T-helper 17 cell (primary cell): Measurements from ENCODE around the gene ZFP91. TPM values are rescaled to one million over a fixed set of nuclear protein-coding genes. Genes with fewer than 3 reads are reported as not detected.

Experiments used
- ATAC-seq: fragments of 150-1000 bp; cut with Tn5 transposase; 2 replicates; pipeline ENCODE4 v1.10.0; 2021; ENCODE audit warnings: mild to moderate bottlenecking, moderate library complexity
- DNase-seq, 3 donors: peaks; one replicate each; pipeline versions ENCODE4 v3.0.0 to v3.0.0-alpha.2; 2020 to 2021
- H3K9me3 ChIP-seq: one replicate; pipeline ENCODE4 v1.7.0; 2013; ENCODE audit warnings: low read length, mild to moderate bottlenecking; ENCODE audit not compliant: control insufficient read depth, poor library complexity, severe bottlenecking
- H3K27ac Mint-ChIP-seq: one replicate; pipeline ENCODE4 v1.8.0; 2022; ENCODE audit warnings: mild to moderate bottlenecking, moderate library complexity, mixed read lengths
- H3K27me3 Mint-ChIP-seq: one replicate; pipeline ENCODE4 v1.8.0; 2022; ENCODE audit warnings: mixed read lengths
- H3K36me3 Mint-ChIP-seq: one replicate; pipeline ENCODE4 v1.8.0; 2022; ENCODE audit warnings: low read depth, mixed read lengths
- H3K4me1 Mint-ChIP-seq: one replicate; pipeline ENCODE4 v1.8.0; 2022; ENCODE audit warnings: mild to moderate bottlenecking, mixed read lengths
- H3K4me3 Mint-ChIP-seq: one replicate; pipeline ENCODE4 v1.8.0; 2022; ENCODE audit warnings: mild to moderate bottlenecking, moderate library complexity, mixed read lengths
- total RNA-seq, 4 donors: library from RNA in 2 of 4; stranded (reverse) in 2 of 4; gene quantifications; one replicate each; pipeline ENCODE4 v1.2.3 and lab custom pipeline; 2022 to 2026

Gene ZFP91
- total RNA-seq, 2 donors from 2014 or later: 36.1 to 43.2 TPM

DNA sequence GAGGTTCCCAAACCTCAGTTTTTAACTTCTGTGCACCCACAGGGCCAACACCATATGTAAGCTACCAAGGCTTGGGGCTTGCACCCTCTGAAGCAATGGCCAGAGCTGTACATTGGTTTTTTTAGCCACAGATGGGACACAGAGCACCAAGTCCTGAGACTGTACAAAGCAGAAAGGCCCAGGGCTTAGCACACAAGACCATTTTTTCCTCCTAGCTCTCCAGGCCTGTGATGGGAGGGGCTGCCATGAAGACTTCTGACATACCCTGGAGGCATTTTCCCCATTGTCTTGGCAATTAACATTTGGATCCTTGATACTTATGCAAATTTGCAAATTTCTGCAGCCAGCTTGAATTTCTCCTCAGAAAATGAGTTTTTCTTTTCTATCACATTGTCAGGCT is 67.0 kb downstream of the ZFP91 start:
- Mint-ChIP-seq H3K4me3 (no peak overlapping the region), H3K27me3 (no peaks in the 10 kb centered on the region), H3K4me1 (peaks cover 9% of the 10 kb centered on the region), H3K27ac (no peak overlapping the region), H3K36me3 (peaks cover 3% of the 10 kb centered on the region)
- DNase-seq: no peak
- no peak for ATAC-seq
- H3K9me3 ChIP-seq: no peaks in the 10 kb centered on the region

DNA sequence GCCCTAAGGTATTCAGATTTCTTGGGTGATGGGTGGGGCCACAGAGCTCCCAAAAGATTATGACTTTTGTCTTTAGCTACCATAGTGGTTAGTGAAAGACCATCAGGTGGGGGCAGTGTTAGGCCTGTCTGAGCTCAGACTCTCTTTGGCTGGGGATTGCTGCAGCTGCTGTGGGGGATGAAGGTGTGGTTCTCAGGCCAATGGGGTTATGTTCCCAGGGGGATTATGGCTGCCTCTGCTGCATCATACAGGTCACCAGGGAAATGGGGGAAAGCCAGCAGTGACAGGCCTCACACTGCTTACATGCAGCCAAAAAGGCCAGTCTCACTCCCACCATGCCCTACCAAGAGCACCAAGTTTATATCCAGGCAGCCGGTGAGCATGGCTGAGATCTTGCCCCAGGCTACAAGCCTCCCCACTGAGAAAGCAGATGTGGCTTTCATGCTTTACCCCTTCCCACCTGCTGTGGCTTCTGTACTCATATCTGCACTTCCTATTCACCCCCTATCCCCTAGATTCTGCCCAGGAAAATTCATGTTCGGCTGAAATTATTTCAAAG is 68.4 kb downstream of the ZFP91 start:
- H3K4me3 Mint-ChIP-seq: no peak overlapping the region
- no peak for DNase-seq
- peaks cover 6% of the 10 kb centered on the region for H3K36me3 Mint-ChIP-seq
- H3K9me3 ChIP-seq: no peaks in the 10 kb centered on the region
- H3K27me3 Mint-ChIP-seq: peaks cover 6% of the 10 kb centered on the region
- no peak overlapping the region for H3K27ac Mint-ChIP-seq
- H3K4me1 Mint-ChIP-seq: peaks cover 2% of the 10 kb centered on the region
- ATAC-seq: no peak

DNA sequence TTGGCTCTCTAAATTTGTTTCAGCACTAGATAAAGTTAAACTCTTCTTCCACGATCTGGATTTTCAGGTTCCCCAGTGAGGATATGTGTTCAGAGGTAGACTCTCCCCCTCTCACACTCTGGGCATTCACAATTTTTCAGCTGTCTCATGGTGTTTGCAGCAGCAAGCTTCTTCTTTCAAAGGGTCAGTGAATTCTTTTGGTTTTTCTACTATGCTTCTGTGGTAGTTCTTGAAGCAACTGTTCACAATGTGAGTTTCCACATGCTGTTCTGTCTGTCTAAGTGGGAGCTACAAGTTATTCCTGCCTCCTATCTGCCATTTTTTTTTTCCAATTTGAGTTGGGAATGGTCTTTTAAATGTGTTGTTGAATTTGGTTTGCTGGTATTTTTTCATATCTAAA is 69.0 kb downstream of the ZFP91 start:
- Mint-ChIP-seq H3K4me3 (no peak overlapping the region), H3K27me3 (peaks cover 10% of the 10 kb centered on the region), H3K36me3 (peaks cover 6% of the 10 kb centered on the region)

DNA sequence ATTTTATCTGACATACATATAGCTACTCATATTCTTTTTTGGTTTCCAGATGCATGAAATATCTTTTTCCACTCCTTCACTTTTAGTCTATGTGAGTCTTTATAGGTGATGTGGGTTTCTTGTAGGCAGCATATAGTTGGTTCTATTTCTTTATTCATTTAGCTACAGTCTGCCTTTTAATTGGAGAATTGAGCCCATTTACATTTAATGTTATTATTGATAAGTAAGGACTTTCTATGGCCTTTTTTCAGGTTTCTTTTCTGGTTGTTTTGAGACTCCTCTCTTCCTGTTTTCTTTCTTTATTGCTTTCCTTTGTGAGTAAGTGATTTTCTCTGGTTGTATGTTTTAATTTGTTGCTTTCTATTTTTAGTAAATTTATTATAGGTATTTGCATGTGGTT is 70.8 kb downstream of the ZFP91 start:
- ATAC-seq (no peak), DNase-seq (no peak)
- Mint-ChIP-seq H3K4me3 (no peak overlapping the region), H3K27ac (no peak overlapping the region), H3K36me3 (peaks cover 6% of the 10 kb centered on the region), H3K4me1 (peaks cover 5% of the 10 kb centered on the region), H3K27me3 (peaks cover 17% of the 10 kb centered on the region)
- H3K9me3 ChIP-seq: no peaks in the 10 kb centered on the region

More for the DNA sequence above, 69.0 kb downstream of the ZFP91 start:
- no peaks in the 10 kb centered on the region for H3K9me3 ChIP-seq
- H3K27ac Mint-ChIP-seq: no peak overlapping the region
- no peak for DNase-seq
- no peaks in the 10 kb centered on the region for H3K4me1 Mint-ChIP-seq
- ATAC-seq: no peak

DNA sequence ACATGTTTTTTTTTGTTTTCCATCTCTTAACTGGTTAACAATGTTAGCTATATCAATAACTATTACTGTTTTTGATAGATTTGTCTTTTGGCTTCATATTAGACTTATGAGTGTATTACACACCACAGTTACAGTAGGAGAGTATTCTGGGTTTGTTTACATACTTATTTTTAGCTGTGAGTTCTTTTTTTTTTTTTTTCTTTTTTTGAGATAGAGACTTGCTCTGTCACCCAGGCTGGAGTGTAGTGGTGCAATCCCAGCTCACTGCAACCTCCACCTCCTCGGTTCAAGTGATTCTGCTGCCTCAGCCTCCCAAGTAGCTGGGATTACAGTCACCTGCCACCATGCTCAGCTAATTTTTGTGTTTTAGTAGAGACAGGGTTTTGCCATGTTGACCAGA is 71.6 kb downstream of the ZFP91 start:
- H3K9me3 ChIP-seq: no peaks in the 10 kb centered on the region
- Mint-ChIP-seq H3K4me1 (peaks cover 5% of the 10 kb centered on the region), H3K27me3 (peaks cover 17% of the 10 kb centered on the region), H3K4me3 (no peak overlapping the region), H3K27ac (no peak overlapping the region), H3K36me3 (peaks cover 6% of the 10 kb centered on the region)
- ATAC-seq (no peak), DNase-seq (no peak)

DNA sequence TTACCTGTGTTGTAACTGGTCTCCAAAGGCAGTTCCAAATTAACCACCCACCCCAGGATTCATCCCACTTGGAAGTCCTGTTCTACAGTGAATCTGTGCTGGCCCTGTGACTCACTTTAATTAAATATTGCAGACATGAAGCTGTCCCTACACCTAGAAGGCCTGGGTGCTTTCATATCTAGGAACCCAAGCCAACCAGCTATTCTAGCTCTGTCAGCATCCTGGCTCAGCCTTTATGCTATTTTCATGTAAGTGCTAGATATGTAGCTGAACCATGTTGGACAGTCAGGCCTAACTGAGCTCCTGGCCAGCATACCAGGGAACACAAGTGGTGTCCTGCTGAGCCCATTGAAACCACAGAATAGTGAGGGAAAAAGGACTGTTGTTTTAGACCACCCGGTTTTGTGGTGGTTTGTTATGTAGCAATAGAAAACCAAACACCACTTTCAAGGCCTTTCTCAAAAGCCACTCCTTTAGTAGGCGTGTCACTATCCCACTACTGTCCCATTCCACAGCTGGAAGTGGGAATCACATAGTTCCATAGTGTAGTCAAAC is 73.9 kb downstream of the ZFP91 start:
- H3K4me1 Mint-ChIP-seq: peaks cover 5% of the 10 kb centered on the region
- ATAC-seq (no peak), DNase-seq (no peak)
- no peak overlapping the region for H3K27ac Mint-ChIP-seq
- peaks cover 17% of the 10 kb centered on the region for H3K27me3 Mint-ChIP-seq
- H3K36me3 Mint-ChIP-seq: peaks cover 4% of the 10 kb centered on the region
- no peak overlapping the region for H3K4me3 Mint-ChIP-seq
- H3K9me3 ChIP-seq: no peaks in the 10 kb centered on the region

DNA sequence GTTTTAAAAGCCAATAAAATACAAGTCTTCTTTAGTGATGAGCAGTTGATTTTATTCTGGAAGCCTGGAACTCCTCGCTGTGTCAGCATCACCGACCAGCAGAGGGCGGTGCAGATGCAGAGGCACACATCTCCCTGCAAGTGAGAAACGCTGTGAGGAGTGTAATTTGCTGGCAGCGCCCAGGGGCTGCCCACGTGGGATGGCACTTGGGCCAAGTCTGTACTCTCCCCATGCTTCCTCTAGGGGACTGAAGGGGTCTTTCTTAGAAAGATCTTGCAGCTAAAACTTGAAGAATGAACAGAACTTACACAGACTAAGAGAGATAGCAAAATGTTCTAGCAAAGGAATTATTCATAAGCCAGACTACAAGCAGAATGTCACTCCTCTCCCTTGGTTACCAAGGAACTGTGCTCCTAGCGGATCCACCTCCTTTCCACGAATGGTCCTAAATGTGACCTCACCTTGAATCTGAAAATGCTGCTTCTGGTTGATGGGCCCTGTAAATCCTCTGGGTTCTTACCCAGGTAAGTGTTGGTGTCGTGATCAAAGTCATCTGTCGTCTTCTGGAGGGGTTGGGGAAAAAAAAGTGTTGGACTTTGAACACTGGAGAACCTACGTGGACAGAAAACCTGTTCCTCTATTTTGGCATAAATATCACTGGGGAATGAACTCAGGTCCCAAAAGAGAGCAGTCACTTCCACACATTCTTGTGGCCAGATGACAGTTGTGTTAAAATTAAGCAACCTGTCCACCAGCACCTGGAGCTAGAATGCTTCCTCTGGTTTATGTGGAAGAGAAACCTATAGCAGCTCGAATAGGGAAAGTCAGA is 75.4 kb downstream of the ZFP91 start:
- no peak overlapping the region for H3K4me3 Mint-ChIP-seq
- H3K4me1 Mint-ChIP-seq: peaks cover 5% of the 10 kb centered on the region
- peak; percentile 99 for ATAC-seq
- no peaks in the 10 kb centered on the region for H3K9me3 ChIP-seq
- peaks cover 4% of the 10 kb centered on the region for H3K36me3 Mint-ChIP-seq
- peaks cover 17% of the 10 kb centered on the region for H3K27me3 Mint-ChIP-seq
- DNase-seq: peak; percentile 47 to 67 (median 54)
- no peak overlapping the region for H3K27ac Mint-ChIP-seq

DNA sequence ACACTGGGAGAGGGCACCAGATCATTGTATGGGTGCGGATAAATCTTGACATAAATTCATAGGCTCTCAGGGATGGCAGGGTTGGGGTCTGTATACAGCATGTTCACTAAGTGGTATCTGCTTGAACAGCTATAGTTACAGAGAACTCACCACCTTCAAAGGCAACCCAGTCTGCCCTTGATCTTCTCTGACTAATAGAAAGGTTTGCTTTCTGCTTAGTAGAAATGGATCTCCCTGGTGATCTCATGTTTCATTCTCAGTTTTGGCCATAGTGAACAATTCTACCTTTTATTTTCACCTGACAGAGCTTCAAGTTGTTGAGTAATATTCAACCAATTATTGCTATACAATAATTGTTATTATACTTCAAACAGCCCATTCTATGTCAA is 76.0 kb downstream of the ZFP91 start:
- Mint-ChIP-seq H3K27me3 (peaks cover 19% of the 10 kb centered on the region), H3K27ac (no peak overlapping the region), H3K36me3 (peaks cover 4% of the 10 kb centered on the region), H3K4me3 (no peak overlapping the region), H3K4me1 (peaks cover 5% of the 10 kb centered on the region)
- ATAC-seq (no peak), DNase-seq (no peak)
- H3K9me3 ChIP-seq: no peaks in the 10 kb centered on the region

DNA sequence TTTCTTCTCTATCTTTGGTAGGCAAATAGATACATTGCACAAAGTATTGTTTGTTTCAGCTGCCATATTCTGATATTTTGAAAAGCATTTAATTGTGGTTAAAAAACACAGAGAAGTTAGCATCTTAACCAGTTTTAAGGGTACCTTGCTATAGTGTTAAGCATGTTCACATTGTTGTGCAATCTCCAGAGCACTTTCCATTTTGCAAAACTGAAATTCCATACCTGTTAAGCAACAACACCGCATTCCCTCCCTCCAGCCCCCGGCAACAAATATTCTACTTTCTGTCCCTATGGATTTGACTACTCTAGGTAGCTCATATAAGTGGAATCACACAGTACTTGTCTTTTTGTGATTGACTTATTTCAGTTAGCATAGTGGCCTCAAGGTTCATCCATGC is 77.5 kb downstream of the ZFP91 start:
- Mint-ChIP-seq H3K4me1 (peaks cover 5% of the 10 kb centered on the region), H3K27me3 (peaks cover 28% of the 10 kb centered on the region), H3K27ac (no peak overlapping the region), H3K4me3 (no peak overlapping the region), H3K36me3 (peaks cover 4% of the 10 kb centered on the region)
- H3K9me3 ChIP-seq: no peaks in the 10 kb centered on the region
- no peak for DNase-seq
- ATAC-seq: no peak

DNA sequence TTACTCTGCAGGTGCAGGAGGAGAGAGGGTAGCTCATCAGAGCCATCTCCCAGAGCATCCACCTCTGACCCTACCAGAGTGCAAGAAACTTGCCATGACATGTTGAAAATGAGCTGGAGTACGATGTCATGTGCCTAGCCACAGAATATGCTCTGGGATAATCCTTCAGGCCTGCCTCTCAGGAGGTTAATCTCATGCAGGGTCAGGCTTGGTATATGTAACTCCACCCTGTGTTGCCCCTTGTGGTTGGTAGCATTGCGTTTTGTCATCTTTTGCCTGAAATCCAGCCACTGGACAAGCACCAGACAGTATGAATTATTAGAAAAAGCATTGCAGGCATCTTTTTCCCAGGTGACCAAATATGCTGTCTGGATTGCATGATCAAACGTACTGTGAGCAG is 79.8 kb downstream of the ZFP91 start:
- H3K9me3 ChIP-seq: no peaks in the 10 kb centered on the region
- ATAC-seq (no peak), DNase-seq (no peak)
- Mint-ChIP-seq H3K4me3 (no peak overlapping the region), H3K27me3 (peaks cover 31% of the 10 kb centered on the region), H3K4me1 (peaks cover 5% of the 10 kb centered on the region), H3K36me3 (no peaks in the 10 kb centered on the region), H3K27ac (no peak overlapping the region)

DNA sequence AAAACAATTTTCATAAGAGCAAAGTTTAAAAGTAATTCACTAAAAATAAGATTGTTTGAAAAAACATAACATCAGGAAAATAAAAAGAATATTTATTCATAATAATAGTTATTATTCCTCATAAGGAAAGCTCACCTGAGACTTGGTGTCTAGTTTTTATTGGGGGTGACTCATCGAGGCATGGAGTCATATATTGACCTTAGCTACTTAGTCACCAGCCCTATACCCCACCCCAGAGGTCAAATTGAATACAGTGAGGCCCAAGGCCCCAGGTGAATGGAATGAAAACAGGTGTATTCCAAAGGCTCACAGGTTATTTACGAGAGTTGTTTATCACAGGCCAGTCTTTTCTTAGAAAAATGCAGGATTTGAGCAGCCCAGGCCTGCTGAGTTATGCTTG is 80.5 kb downstream of the ZFP91 start:
- Mint-ChIP-seq H3K27ac (no peak overlapping the region), H3K27me3 (peaks cover 35% of the 10 kb centered on the region), H3K4me1 (no peaks in the 10 kb centered on the region), H3K4me3 (no peak overlapping the region), H3K36me3 (no peaks in the 10 kb centered on the region)
- ATAC-seq (no peak), DNase-seq (no peak)
- no peaks in the 10 kb centered on the region for H3K9me3 ChIP-seq

DNA sequence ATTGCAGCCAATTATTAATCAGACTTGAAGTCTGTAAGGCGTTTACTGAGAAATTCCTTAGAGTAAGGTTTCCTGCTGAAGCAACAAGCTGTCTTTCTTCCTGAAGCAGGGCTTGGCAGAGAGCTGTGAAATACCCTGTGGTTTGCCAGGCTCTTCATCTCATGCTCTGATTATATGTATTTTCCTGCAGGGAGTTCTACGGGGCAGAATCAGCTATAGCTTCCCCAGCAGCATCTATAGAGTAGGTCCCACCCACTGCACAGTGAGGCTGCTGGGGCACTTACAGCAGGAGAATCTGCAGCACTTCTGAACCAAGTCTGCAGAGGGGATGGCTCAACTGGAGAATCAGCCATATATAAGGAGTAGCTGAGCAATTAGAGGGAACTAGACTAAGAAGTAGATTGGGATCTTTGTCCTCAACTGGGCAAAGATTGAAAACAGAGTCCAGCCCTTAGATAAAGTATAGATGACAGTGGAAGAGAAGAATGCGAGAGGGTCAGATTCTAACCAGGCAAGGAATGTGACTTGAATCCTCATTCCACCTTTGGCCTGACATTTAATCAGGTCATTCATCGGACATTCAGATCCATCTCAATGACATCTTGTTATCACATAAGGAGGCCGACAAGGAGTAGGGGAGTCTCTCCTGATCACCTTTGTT is 81.2 kb downstream of the ZFP91 start:
- no peaks in the 10 kb centered on the region for H3K36me3 Mint-ChIP-seq
- no peaks in the 10 kb centered on the region for H3K9me3 ChIP-seq
- no peak overlapping the region for H3K27ac Mint-ChIP-seq
- ATAC-seq: no peak
- no peak overlapping the region for H3K4me3 Mint-ChIP-seq
- no peaks in the 10 kb centered on the region for H3K4me1 Mint-ChIP-seq
- peaks cover 38% of the 10 kb centered on the region for H3K27me3 Mint-ChIP-seq
- no peak for DNase-seq
